Measurements from ENCODE around the gene CEP57L1. TPM values are rescaled to one million over a fixed set of nuclear protein-coding genes. Genes with fewer than 3 reads are reported as not detected.

The CEP57L1 gene
- total RNA-seq, 1 experiment from 2014 or later = 13.2 TPM

- no TSS peak for BruUV-seq (replicated peaks)
- intact Hi-C loops (cut with micrococcal nuclease; ENCODE audit: unreplicated experiment) = no loop called here
- Mint-ChIP-seq H3K9me3 (ENCODE audit: low read depth, unreplicated experiment) (no peaks in the 10 kb centered on the region), H3K27me3 (ENCODE audit: unreplicated experiment) (no peaks in the 10 kb centered on the region), H3K27ac (ENCODE audit: unreplicated experiment) (no peak overlapping the region), H3K4me1 (ENCODE audit: low read depth, unreplicated experiment) (no peaks in the 10 kb centered on the region), H3K4me3 (ENCODE audit: low read depth, unreplicated experiment) (no peak overlapping the region), H3K36me3 (ENCODE audit: insufficient read depth, unreplicated experiment) (no peaks in the 10 kb centered on the region)
- DNase-seq = no peak
- TF ChIP-seq CTCF (IDR thresholded peaks at IDR 0.05; ENCODE audit: unreplicated experiment) = no peak
- CTCF ChIA-PET = no interaction called here
Measured at GRCh38 chr6:109118337-109118736, 23.0 kb downstream of the CEP57L1 start.

DNA sequence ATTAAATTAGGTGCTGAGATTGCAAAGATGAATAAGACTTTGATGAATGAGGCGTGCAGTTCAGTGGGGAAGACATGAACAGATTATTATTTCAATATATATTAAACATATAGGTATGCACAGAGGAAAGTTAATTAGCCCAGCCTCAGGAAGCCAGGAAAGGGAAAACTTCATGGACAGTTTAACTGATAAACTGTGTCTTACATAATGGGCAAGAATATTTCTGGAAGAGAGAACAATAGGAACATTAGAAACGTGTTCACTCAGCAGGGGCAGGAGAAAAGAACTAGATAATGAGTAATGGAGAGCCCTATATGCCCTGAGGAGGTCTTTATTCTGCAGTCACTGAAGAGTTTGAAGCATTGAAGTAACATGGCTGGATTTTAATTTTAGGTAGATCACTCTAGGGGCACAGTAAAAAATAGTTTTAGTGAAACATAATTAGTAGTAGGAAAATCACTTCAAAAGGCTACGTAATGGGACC, 23.6 kb downstream of the CEP57L1 start:
- Mint-ChIP-seq H3K36me3 (ENCODE audit: insufficient read depth, unreplicated experiment) (no peaks in the 10 kb centered on the region), H3K4me3 (ENCODE audit: low read depth, unreplicated experiment) (no peak overlapping the region), H3K27me3 (ENCODE audit: unreplicated experiment) (no peaks in the 10 kb centered on the region), H3K27ac (ENCODE audit: unreplicated experiment) (no peak overlapping the region), H3K4me1 (ENCODE audit: low read depth, unreplicated experiment) (no peaks in the 10 kb centered on the region), H3K9me3 (ENCODE audit: low read depth, unreplicated experiment) (no peaks in the 10 kb centered on the region)
- CTCF ChIA-PET = no interaction called here
- no peak for TF ChIP-seq CTCF (IDR thresholded peaks at IDR 0.05; ENCODE audit: unreplicated experiment)
- intact Hi-C loops (cut with micrococcal nuclease; ENCODE audit: unreplicated experiment) = no loop called here
- no peak for DNase-seq
- no TSS peak for BruUV-seq (replicated peaks)

GRCh38 chr6:109121411-109121810, 26.1 kb downstream of the CEP57L1 start:
- intact Hi-C loops (cut with micrococcal nuclease; ENCODE audit: unreplicated experiment) = no loop called here
- no peak for TF ChIP-seq CTCF (IDR thresholded peaks at IDR 0.05; ENCODE audit: unreplicated experiment)
- H3K36me3 Mint-ChIP-seq (ENCODE audit: insufficient read depth, unreplicated experiment) = no peaks in the 10 kb centered on the region
- no peaks in the 10 kb centered on the region for H3K9me3 Mint-ChIP-seq (ENCODE audit: low read depth, unreplicated experiment)
- H3K4me3 Mint-ChIP-seq (ENCODE audit: low read depth, unreplicated experiment) = no peak overlapping the region
- BruUV-seq (replicated peaks) = no TSS peak
- H3K27ac Mint-ChIP-seq (ENCODE audit: unreplicated experiment) = no peak overlapping the region
- no peak for DNase-seq
- no peaks in the 10 kb centered on the region for H3K4me1 Mint-ChIP-seq (ENCODE audit: low read depth, unreplicated experiment)
- H3K27me3 Mint-ChIP-seq (ENCODE audit: unreplicated experiment) = no peaks in the 10 kb centered on the region
- CTCF ChIA-PET = no interaction called here

- Mint-ChIP-seq H3K4me3 (ENCODE audit: low read depth, unreplicated experiment) (no peak overlapping the region), H3K9me3 (ENCODE audit: low read depth, unreplicated experiment) (no peaks in the 10 kb centered on the region), H3K36me3 (ENCODE audit: insufficient read depth, unreplicated experiment) (no peaks in the 10 kb centered on the region), H3K27me3 (ENCODE audit: unreplicated experiment) (no peaks in the 10 kb centered on the region), H3K27ac (ENCODE audit: unreplicated experiment) (no peak overlapping the region), H3K4me1 (ENCODE audit: low read depth, unreplicated experiment) (no peaks in the 10 kb centered on the region)
- no TSS peak for BruUV-seq (replicated peaks)
- DNase-seq = no peak
- CTCF ChIA-PET = no interaction called here
- TF ChIP-seq CTCF (IDR thresholded peaks at IDR 0.05; ENCODE audit: unreplicated experiment) = no peak
- intact Hi-C loops (cut with micrococcal nuclease; ENCODE audit: unreplicated experiment) = no loop called here
Measured at GRCh38 chr6:109124219-109124618, 28.9 kb downstream of the CEP57L1 start.

Data from Calu3 (cell line).